GM21576 (cell line): ENCODE data around the gene PACS2.
"Not testable (repeated sequence)": the region's sequence is repeated elsewhere in the genome, so short reads cannot be mapped to it uniquely, and the experiment has no call there.

Experiments used
- ATAC-seq: cut with Tn5 transposase; IDR thresholded peaks from one replicate; pipeline ENCODE4 v1.9.1; 2021; ENCODE audit warnings: mild to moderate bottlenecking, moderate library complexity; ENCODE audit not compliant: unreplicated experiment

PACS2 gene

GRCh38 chr14:105313381-105314286 is 914 bp upstream of the PACS2 start:
- no peak for ATAC-seq

- ATAC-seq, result peak; percentile 16
Measured at GRCh38 chr14:105315211-105315721, 718 bp downstream of the PACS2 start.

- no peak for ATAC-seq
Measured at GRCh38 chr14:105315941-105316576, 1.5 kb downstream of the PACS2 start.

GRCh38 chr14:105316577-105316941 is 2.0 kb downstream of the PACS2 start:
- ATAC-seq, result no peak

- no peak for ATAC-seq
Measured at GRCh38 chr14:105316968-105317510, 2.5 kb downstream of the PACS2 start.

GRCh38 chr14:105317546-105317945 is 3.0 kb downstream of the PACS2 start:
- ATAC-seq, result no peak

- no peak for ATAC-seq
Measured at GRCh38 chr14:105322791-105323556, 8.4 kb downstream of the PACS2 start.

GRCh38 chr14:105323663-105324062 is 9.1 kb downstream of the PACS2 start:
- ATAC-seq, result no peak

- no peak for ATAC-seq
Measured at GRCh38 chr14:105324080-105324778, 9.7 kb downstream of the PACS2 start.

- ATAC-seq, result no peak
Measured at GRCh38 chr14:105324871-105325270, 10.3 kb downstream of the PACS2 start.

GRCh38 chr14:105325303-105325702 is 10.8 kb downstream of the PACS2 start:
- ATAC-seq, result no peak

GRCh38 chr14:105325716-105326567 is 11.4 kb downstream of the PACS2 start:
- ATAC-seq, result no peak

GRCh38 chr14:105326568-105326867 is 12.0 kb downstream of the PACS2 start:
- no peak for ATAC-seq

- no peak for ATAC-seq
Measured at GRCh38 chr14:105326891-105327694, 12.5 kb downstream of the PACS2 start.

- ATAC-seq, result not testable (repeated sequence)
Measured at GRCh38 chr14:105327695-105328045, 13.1 kb downstream of the PACS2 start.

GRCh38 chr14:105328070-105328677 is 13.6 kb downstream of the PACS2 start:
- ATAC-seq, result no peak

- no peak for ATAC-seq
Measured at GRCh38 chr14:105328678-105329390, 14.3 kb downstream of the PACS2 start.
